ENCODE measurements around the gene CYP26A1.

CYP26A1 gene

DNA sequence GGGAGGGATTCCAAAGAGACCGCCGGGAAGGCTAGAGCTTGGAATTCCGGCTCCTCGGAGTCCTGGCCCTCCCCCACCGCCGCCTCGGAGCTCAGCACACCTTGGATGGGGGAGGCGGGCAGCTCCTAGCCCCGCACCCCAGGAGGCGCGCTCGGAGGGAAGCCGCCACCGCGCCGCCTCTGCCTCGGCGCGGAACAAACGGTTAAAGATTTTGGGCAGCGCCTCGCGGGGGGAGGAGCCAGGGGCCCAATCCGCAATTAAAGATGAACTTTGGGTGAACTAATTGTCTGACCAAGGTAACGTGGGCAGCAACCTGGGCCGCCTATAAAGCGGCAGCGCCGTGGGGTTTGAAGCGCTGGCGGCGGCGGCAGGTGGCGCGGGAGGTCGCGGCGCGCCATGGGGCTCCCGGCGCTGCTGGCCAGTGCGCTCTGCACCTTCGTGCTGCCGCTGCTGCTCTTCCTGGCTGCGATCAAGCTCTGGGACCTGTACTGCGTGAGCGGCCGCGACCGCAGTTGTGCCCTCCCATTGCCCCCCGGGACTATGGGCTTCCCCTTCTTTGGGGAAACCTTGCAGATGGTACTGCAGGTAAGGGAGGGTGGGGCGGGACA, at the start of gene CYP26A1:
Gene CYP26A1, plus strand, starts transcription at position 355 of the 608 bp plus-strand sequence. Its CDS starts 42 bp downstream, at position 397.
- no peak for DNase-seq (ENCODE audit: low spot score)

DNA sequence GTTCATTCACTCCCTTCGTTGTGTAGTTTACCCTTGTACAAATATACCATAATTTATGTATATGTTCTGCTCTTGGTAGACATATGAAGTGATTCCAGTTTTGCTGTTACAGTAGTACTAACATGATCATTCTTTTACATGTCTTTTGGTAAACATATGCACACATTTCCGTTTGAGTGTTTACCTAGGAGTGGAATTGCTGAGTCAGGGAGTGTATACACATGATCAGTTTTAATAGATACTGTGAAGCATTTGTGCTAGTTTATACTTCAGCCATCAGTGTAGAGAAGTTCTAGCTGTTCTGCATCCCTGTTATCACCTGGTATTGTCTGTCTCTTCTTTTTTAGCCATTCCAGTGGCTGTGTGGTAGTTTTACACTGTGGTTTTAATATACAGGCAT, 47.6 kb upstream of the CYP26A1 start:
- DNase-seq (ENCODE audit: low spot score): no peak

DNA sequence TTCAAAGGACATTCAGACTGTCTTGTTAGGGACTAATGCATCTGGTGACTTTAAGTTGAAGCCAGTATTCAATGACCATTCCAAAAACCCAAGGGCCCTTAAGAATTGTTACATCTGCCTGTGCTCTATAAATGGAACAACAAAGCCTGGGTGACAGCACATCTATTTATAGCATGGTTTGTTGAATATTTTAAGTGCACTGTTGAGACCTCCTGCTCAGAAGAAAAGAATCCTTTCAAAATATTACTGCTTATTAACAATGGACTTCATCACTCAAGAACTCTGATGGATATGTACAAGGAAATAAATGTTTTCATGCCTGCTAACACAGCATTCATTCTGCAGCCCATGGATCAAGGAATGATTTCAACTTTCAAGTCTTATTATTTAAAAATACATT, 46.2 kb upstream of the CYP26A1 start:
- no peak for DNase-seq (ENCODE audit: low spot score)

- no peak for DNase-seq (ENCODE audit: low spot score)
These were observed 44.8 kb upstream of the CYP26A1 start for GRCh38 chr10:93028883-93029282.

DNA sequence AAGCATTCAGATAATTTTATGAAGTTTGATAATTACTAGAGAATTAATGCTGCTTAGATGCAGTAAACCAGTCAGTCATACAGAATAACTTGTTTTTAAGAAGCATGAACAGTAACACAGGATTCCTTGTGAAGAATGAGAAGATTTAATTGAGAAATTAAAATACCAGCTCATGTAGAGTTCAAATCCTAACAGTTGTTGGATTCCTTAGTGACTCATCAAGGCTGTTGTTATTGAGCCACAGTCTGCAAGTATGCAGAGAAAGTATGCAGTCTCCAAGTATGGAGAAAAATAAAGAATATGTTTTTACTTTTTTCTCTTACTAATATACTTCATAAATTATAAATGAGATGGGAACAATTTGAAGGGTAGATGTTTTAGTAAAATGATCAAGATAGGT, 43.3 kb upstream of the CYP26A1 start:
- no peak for DNase-seq (ENCODE audit: low spot score)

GRCh38 chr10:93032105-93032808, 41.4 kb upstream of the CYP26A1 start:
- DNase-seq (ENCODE audit: low spot score): no peak

DNA sequence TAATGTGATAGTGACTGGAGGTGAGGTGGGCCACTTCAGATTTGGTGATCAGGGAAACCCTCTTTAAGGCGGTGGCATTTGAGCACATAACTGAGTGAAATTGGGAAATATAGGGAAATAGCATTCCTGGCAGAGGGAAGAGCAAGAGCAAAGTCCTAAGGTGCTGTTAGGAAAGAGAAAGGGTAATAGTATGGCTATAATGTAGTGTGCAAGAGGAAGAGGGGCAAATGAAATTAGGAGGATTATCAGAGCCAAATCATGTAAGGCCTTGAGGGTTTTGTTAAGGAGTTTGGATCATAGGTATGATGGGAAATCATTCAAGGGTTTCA, 40.9 kb upstream of the CYP26A1 start:
- no peak for DNase-seq (ENCODE audit: low spot score)

DNA sequence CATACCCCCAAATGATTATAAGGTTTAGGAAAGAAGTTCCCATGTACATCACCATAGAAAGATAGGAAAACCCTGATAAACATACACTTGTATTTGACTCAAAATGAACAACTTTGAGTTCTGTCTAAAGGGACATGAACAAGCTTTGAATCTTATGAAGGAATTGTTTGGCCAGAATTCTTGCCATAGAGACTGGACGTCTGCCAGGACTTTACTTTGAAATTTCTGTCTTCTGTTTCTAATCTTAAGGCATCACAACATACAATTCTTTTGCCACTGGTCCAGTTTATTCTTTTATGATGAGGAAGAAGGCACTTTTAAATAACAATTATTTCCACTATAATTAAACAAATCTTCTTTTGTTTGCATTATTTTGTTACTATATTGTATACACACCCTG, 39.3 kb upstream of the CYP26A1 start:
- DNase-seq (ENCODE audit: low spot score): no peak

GRCh38 chr10:93039110-93039509, 34.6 kb upstream of the CYP26A1 start:
- DNase-seq (ENCODE audit: low spot score): no peak

GRCh38 chr10:93039721-93040120, 34.0 kb upstream of the CYP26A1 start:
- no peak for DNase-seq (ENCODE audit: low spot score)

DNA sequence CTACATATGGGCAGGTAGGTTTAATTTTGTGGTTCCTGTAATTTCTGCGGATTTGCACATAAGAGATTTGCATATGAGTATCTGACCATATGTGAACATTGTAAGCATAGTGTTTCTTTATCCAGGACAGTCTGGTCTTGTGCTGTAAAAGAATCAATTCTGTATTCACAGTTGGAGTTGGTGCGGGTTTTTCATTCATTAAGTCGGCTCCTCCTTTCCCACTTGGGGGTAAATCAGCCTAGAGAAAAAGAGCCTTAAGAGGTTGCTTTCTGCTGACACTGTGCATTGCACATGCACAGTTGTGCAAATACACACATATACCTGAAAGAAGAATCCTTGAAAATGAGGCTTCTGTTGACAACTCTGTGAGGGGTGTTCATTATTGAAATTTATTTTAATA, 19.2 kb upstream of the CYP26A1 start:
- DNase-seq (ENCODE audit: low spot score): no peak

DNA sequence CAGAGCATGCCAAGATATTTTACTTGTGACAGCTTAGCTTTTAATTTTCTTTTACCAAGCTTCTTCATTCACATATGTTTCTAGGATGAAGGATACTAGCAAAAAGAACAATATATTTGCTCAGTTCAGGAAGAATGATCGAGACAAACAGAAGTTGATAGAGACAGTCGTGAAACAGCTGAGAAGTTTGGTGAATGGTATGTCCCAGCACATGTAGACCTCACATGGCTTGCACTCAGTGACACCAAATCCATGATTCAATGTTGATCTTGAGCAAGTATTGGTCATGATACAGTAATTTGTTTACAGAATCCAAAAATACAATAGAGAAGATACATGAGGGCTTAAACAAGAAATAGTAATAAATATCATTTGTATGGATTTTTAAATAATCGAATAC, 15.6 kb upstream of the CYP26A1 start:
- no peak for DNase-seq (ENCODE audit: low spot score)

- DNase-seq (ENCODE audit: low spot score): no peak
These were observed 13.5 kb upstream of the CYP26A1 start, which contains the start of gene CYP26C1 for GRCh38 chr10:93059975-93060886. Gene CYP26C1 (plus strand): TSS chr10:93060798. CDS start chr10:93061264, 466 bp downstream.

GRCh38 chr10:93060887-93061593, 12.7 kb upstream of the CYP26A1 start:
- DNase-seq (ENCODE audit: low spot score): no peak

DNA sequence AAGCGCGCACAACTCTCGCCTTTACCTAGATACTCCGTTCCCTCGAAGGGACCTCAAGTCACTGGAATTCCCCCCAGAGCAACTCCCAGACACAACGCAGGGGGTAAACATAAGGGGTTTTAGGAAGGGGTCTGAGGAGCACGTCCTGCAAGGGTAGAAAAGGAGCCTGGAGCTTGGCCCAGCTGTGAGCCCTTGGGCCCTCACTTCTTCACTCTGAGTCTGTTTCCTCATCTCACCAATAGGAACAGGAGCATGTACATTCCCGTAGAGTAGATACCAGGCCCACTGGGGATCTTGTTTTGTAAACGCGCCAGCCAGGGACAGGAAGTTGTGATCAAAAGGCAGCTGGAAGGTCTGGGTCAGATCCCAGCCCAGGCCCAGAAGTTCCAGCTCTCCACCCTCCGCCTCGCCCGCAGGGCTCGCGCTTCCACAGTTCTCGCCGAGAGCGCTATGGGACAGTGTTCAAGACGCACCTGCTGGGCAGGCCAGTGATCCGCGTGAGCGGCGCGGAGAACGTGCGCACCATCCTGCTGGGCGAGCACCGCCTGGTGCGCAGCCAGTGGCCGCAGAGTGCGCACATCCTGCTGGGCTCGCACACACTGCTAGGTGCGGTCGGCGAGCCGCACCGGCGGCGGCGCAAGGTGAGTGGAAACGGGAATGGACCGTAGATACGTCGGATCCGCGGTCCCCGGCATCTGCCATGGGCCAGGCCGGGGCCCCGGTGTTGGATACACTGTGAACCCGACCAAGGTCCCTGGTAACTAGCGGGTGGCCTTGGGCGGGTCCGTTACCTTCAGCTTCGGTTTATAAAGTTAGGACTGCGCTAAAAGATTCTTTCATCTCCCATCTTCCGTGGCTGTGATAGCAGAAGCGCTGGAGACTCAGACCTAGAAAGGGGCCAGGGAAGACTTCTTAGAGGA, 11.8 kb upstream of the CYP26A1 start:
- DNase-seq (ENCODE audit: low spot score): no peak

GRCh38 chr10:93062514-93063143, 11.1 kb upstream of the CYP26A1 start:
- no peak for DNase-seq (ENCODE audit: low spot score)

- DNase-seq (ENCODE audit: low spot score): no peak
These were observed 10.3 kb upstream of the CYP26A1 start for GRCh38 chr10:93063144-93063976.

DNA sequence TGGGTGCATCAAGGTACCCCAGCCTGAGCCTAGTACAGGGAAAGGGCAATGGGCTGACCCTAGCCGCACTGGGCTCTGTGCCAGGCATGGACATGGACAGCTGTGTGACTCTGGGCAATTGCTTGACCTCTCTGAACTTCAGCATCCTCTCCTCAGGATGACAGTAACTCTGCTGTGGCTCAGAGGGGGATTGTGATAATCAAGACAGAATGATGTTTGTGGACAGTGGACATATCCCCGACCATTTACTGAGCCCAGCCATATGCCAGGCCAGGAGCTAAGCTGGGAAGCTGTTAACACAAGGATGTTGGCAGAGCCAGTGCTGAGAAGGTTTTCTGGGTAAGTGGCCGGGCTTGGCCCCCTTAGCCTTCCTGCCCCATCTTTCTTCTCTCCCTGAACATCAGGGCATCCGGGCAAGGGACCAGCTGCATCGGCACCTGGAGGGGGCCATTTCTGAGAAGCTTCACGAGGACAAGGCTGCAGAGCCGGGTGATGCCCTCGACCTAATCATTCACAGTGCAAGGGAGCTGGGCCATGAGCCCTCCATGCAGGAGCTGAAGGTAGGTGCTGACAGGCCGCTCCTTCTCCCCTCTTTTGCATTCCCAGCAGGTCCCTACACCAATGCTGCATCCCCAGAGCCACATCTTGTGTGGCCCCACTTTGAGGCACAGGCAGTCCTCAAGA, 9.6 kb upstream of the CYP26A1 start:
- DNase-seq (ENCODE audit: low spot score): no peak
